OCI-LY3 (cell line): Measurements from ENCODE around the gene NUP153.

Experiments used
- CTCF ChIP-seq: fragments of 200-600, 300-600 bp; sonication (generic); IDR thresholded peaks from 2 replicates; pipeline ENCODE4 v1.5.1; 2014; ENCODE audit warnings: antibody characterized with exemption, low read length, low read depth
- EZH2phosphoT487 ChIP-seq: fragments of 200-600 bp; shearing (Covaris generic); IDR thresholded peaks from 2 replicates; pipeline ENCODE4 v1.6.1; 2018; ENCODE audit warnings: antibody characterized with exemption, mixed run types, low read depth

- TF ChIP-seq CTCF (no peak), EZH2phosphoT487 (no peak)
Observed at GRCh38 chr6:17740559-17741220, 34.0 kb upstream of the NUP153 start.
